Stimulated activated naive B cell treated with anti-CD40 and anti-IgM and Interleukin-4, amounts not matched to agents 10 μg/mL and 1 μg/mL and 100 μg/mL, for 72 hours (primary cell): ENCODE data around the gene ELK3.

Experiments
- ATAC-seq, 2 donors: fragments of 150-1000 bp; cut with Tn5 transposase; replicated peaks; 2 replicates each; pipeline ENCODE4 v1.10.0; 2021; ENCODE audit warnings: moderate library complexity in 1 of 2
- DNase-seq: peaks from one replicate; pipeline ENCODE4 v3.0.0; 2021
- H3K27ac Mint-ChIP-seq: one replicate; pipeline ENCODE4 v1.8.0; 2022; ENCODE audit warnings: mild to moderate bottlenecking, mixed read lengths
- H3K27me3 Mint-ChIP-seq, 2 donors: one replicate each; pipeline ENCODE4 v1.8.0; 2022; ENCODE audit warnings: mixed read lengths in 2 of 2
- H3K36me3 Mint-ChIP-seq, 2 donors: one replicate each; pipeline ENCODE4 v1.8.0; 2022; ENCODE audit warnings: mixed read lengths in 2 of 2, mild to moderate bottlenecking in 1 of 2
- H3K4me1 Mint-ChIP-seq, 2 donors: one replicate each; pipeline ENCODE4 v1.8.0; 2022; ENCODE audit warnings: mixed read lengths in 2 of 2, mild to moderate bottlenecking in 1 of 2
- H3K4me3 Mint-ChIP-seq, 2 donors: one replicate each; pipeline ENCODE4 v1.8.0; 2022; ENCODE audit warnings: mild to moderate bottlenecking in 2 of 2, mixed read lengths in 2 of 2, moderate library complexity in 1 of 2
- H3K9me3 Mint-ChIP-seq, 2 donors: one replicate each; pipeline ENCODE4 v1.8.0; 2022; ENCODE audit warnings: mixed read lengths in 2 of 2, mild to moderate bottlenecking in 1 of 2

ELK3 gene

DNA sequence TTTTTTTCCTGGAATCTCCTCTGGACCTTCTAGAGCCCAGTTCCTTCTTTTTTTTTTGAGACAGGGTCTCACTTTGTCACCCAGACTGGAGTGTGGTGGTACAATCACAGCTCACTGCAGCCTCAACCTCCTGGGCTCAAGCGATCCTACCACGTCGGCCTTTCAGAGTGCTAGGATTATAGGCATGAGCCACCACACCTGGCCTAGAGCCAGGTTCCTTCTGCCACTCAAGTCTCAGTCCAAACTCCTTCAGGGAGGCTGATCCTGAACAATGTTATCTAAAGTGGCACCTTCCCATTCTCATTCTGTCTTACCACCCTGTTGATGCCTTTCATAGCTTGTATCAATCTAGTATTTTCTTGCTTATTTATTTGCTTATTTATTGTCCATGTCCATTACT lies 22.3 kb upstream of the ELK3 start:
- peaks cover 6 to 29% of the 10 kb centered on the region in 2 donors for H3K4me1 Mint-ChIP-seq
- DNase-seq (no peak), ATAC-seq (no peak)
- H3K27me3 Mint-ChIP-seq, result peaks cover 4% of the 10 kb centered on the region in 2 donors
- no peak overlapping the region for H3K27ac Mint-ChIP-seq
- peaks cover 0 to 2% of the 10 kb centered on the region in 2 donors for H3K36me3 Mint-ChIP-seq
- peaks cover 0 to 9% of the 10 kb centered on the region in 2 donors for H3K9me3 Mint-ChIP-seq
- H3K4me3 Mint-ChIP-seq, result no peak overlapping the region

DNA sequence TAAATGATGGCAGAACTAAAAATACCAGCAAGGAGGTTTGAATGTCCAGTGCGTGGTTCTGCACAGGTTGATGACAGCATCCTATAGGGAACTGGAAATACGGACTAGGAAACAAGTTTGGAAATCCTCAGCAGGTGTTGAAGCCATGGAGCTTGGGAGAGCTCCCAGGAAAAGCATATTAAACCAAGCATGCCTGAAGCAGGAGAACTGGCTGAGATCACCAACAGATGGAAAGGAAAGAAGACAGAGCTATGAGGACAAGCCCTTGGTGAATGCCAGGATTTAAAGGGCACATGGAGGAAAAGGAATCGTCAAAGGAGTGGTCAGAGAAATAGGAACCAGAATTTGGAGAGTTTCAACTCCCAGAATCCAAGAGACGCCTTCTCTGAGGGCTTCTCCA lies 21.2 kb upstream of the ELK3 start:
- DNase-seq (no peak), ATAC-seq (no peak)
- Mint-ChIP-seq H3K36me3 (peaks cover 0 to 2% of the 10 kb centered on the region in 2 donors), H3K27me3 (peaks cover 4% of the 10 kb centered on the region in 2 donors), H3K9me3 (peaks cover 0 to 9% of the 10 kb centered on the region in 2 donors), H3K4me3 (no peak overlapping the region), H3K27ac (no peak overlapping the region), H3K4me1 (peaks cover 10 to 33% of the 10 kb centered on the region in 2 donors)

DNA sequence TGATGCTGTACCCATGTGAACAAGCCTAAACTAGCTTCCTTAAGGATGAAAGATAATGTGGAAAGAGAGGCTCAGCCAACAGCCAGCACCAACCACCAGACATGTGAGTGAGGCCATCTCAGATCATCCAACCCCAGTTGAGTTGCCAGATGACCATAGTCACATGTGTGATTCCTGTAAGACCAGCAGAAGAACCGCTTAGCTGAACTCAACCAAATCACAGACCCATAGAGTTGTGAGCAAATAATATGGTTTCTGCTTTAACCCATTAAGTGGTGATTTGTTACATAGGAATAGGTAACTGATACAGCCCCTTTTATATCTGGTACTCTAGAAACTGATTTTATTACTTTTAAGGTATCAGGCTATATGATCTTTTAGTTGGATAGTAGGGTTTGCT lies 17.6 kb upstream of the ELK3 start:
- H3K36me3 Mint-ChIP-seq, result peaks cover 2 to 3% of the 10 kb centered on the region in 2 donors
- H3K4me1 Mint-ChIP-seq, result peaks cover 5 to 18% of the 10 kb centered on the region in 2 donors
- H3K4me3 Mint-ChIP-seq, result no peak overlapping the region
- DNase-seq, result no peak
- H3K27me3 Mint-ChIP-seq, result peaks cover 4% of the 10 kb centered on the region in 2 donors
- H3K27ac Mint-ChIP-seq, result no peak overlapping the region
- peak; percentile 21 to 22 for ATAC-seq
- peaks cover 0 to 9% of the 10 kb centered on the region in 2 donors for H3K9me3 Mint-ChIP-seq

DNA sequence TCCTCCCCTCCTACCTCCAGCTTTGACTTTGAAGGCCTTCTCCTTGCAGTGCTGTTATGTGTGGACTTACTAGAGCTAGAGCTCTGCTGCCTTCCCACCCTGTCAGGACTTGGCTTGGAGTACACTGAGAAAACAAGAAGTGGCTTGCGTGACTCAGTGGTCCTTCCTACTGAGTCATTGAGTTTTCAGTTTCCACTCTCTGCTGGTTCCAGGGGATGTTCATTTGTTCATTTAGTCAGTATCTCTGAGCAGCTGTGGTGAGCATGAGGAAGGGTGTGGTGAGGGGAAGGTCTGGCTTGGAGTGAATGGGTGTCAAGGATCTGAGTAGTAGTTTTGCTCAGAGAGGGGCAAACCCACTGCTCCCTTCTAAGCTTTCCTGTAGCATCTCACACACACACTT lies 17.2 kb upstream of the ELK3 start:
- H3K4me1 Mint-ChIP-seq, result peaks cover 5 to 15% of the 10 kb centered on the region in 2 donors

DNA sequence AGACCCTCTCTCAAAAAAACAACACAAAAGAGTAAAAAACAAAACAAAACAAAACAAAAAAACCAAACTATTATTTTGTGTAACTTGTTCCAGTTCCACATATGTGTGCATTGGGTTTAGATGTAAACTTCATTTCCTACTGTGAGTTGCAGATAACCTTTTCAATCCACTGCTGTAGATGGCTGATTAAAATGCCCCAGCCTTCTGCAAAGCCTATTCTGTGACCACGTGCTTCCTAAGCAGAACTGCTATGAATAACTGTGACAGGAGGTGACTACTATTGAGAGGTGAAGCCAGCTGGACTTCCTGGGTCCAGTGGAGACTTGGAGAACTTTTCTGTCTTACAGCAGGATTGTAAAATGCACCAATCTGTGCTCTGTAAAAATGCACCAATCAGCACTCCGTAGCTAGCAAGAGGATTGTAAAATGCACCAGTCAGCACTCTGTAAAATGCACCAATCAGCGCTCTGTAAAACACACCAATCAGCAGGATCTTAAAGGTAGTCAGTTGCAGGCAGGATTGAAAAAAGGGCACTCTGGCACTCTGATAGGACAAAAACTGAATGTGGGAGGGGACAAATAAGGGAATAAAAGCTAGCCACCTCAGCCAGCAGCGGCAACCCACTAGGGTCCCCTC lies 10.3 kb upstream of the ELK3 start:
- ATAC-seq (no peak), DNase-seq (no peak)
- peaks cover 0 to 2% of the 10 kb centered on the region in 2 donors for H3K9me3 Mint-ChIP-seq
- no peak overlapping the region for H3K27ac Mint-ChIP-seq
- peaks cover 16 to 23% of the 10 kb centered on the region in 2 donors for H3K4me1 Mint-ChIP-seq
- no peaks in the 10 kb centered on the region for H3K27me3 Mint-ChIP-seq
- no peak overlapping the region for H3K4me3 Mint-ChIP-seq
- H3K36me3 Mint-ChIP-seq, result peaks cover 0 to 3% of the 10 kb centered on the region in 2 donors

More for the DNA sequence above, 17.2 kb upstream of the ELK3 start:
- Mint-ChIP-seq H3K27me3 (peaks cover 4% of the 10 kb centered on the region in 2 donors), H3K9me3 (peaks cover 0 to 9% of the 10 kb centered on the region in 2 donors), H3K27ac (peak overlapping the region; percentile 82), H3K4me3 (no peak overlapping the region), H3K36me3 (peaks cover 2 to 3% of the 10 kb centered on the region in 2 donors)
- DNase-seq (peak; percentile 66), ATAC-seq (peak; percentile 96 to 98)

DNA sequence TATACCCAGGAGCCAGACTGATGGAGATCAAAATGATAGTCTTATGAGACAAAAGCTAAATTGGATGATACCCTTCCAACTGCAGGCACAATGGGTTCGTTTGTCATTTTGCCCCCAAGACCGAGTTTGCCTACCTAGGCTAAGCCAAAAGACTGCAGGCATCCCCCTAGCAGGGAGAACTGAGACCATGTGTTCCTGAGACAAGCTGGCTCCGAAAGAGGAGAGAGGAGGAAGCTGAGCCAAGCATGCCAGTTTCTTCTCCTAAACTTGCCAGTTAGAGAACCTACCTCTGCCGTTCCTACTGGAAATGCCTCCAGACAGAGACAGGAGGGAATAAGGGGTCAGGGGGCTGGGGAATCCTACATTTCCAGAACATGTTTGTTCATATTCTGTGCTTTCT lies 8.3 kb upstream of the ELK3 start:
- peaks cover 0 to under 1% of the 10 kb centered on the region in 2 donors for H3K36me3 Mint-ChIP-seq
- H3K27ac Mint-ChIP-seq, result no peak overlapping the region
- H3K9me3 Mint-ChIP-seq, result peaks cover 0 to 4% of the 10 kb centered on the region in 2 donors
- H3K4me3 Mint-ChIP-seq, result no peak overlapping the region
- ATAC-seq (no peak), DNase-seq (no peak)
- H3K4me1 Mint-ChIP-seq, result peaks cover 28 to 38% of the 10 kb centered on the region in 2 donors
- H3K27me3 Mint-ChIP-seq, result no peaks in the 10 kb centered on the region

DNA sequence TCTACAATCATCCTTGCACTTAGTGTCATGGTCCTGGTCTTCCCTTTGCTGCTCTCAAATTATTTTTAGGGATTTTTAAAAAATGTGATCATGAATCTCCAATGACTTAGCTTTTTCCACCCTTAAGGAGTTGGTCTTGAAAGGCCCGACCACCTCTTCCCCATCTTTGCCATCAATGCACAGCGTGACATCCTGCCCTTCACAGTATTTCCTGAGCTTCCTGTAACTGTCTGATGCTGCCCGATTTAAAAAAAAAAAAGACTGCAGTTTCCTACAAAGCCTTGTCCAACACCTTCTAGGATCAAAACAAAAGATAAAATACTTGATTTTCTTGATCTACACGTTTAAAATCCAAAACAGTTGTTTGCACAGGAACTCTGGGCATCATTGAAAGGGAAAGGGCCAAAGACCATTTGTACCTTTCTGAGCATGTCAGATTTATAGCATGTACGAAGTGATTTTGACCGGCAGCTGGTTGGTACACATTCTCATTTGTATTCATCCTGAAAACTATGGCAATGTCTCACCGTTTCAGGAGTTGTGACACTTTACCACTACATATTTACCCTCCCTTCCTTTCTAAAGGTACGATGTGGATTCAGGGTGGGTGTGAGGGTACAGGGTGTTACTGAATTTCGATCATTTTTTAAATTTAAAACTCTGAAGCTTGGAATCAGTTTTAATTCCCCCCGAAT lies 7.4 kb upstream of the ELK3 start:
- ATAC-seq (no peak), DNase-seq (no peak)
- H3K27me3 Mint-ChIP-seq, result no peaks in the 10 kb centered on the region
- no peak overlapping the region for H3K4me3 Mint-ChIP-seq
- peaks cover 28 to 38% of the 10 kb centered on the region in 2 donors for H3K4me1 Mint-ChIP-seq
- H3K27ac Mint-ChIP-seq, result no peak overlapping the region
- peaks cover 0 to 4% of the 10 kb centered on the region in 2 donors for H3K9me3 Mint-ChIP-seq
- no peaks in the 10 kb centered on the region for H3K36me3 Mint-ChIP-seq

DNA sequence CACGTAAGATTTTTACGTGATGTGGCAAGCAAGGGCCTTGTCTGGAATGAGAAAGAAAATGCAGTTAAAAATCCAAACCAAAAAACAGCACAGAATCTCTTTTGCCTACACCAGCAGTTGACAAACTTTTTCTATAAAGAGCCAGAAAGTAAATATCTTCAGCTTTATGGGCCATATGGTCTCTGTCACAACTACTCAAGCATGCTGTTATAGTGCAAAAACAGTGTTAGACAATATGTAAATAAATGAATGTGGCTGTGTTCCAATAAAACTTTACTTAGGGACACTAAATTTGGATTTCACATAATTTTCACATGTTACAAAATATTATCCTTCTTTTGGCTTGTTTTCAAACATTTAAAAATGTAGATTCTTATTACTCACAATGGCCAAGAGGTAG lies 6.2 kb upstream of the ELK3 start:
- DNase-seq, result no peak
- Mint-ChIP-seq H3K27me3 (no peaks in the 10 kb centered on the region), H3K27ac (peak overlapping the region; percentile 44), H3K4me1 (peaks cover 31 to 50% of the 10 kb centered on the region in 2 donors), H3K9me3 (peaks cover 0 to 4% of the 10 kb centered on the region in 2 donors), H3K36me3 (no peaks in the 10 kb centered on the region), H3K4me3 (no peak overlapping the region)
- ATAC-seq, result no peak

DNA sequence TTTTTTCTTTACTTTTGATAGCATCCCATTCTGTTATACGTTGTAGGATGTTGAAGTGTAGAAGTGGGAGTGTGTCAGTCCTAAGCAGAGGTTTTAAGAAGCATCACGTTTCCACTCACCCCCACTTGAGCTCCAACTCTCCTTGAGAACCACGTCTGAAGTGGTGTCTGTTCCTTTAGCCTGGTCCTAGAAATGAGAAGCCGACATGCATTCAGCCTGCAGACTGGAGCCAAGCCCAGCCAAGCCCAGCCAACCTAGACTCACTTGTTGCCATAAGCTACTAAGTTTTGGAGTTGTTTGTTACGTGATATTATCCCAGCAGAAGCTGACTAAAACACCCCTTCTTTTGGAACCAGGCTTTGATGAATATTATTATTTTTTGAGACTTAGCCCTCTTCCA lies 4.4 kb upstream of the ELK3 start:
- ATAC-seq (no peak), DNase-seq (no peak)
- Mint-ChIP-seq H3K4me1 (peaks cover 31 to 59% of the 10 kb centered on the region in 2 donors), H3K4me3 (no peak overlapping the region), H3K36me3 (peaks cover 0 to 4% of the 10 kb centered on the region in 2 donors), H3K27ac (no peak overlapping the region), H3K9me3 (peaks cover 0 to 2% of the 10 kb centered on the region in 2 donors), H3K27me3 (no peaks in the 10 kb centered on the region)

DNA sequence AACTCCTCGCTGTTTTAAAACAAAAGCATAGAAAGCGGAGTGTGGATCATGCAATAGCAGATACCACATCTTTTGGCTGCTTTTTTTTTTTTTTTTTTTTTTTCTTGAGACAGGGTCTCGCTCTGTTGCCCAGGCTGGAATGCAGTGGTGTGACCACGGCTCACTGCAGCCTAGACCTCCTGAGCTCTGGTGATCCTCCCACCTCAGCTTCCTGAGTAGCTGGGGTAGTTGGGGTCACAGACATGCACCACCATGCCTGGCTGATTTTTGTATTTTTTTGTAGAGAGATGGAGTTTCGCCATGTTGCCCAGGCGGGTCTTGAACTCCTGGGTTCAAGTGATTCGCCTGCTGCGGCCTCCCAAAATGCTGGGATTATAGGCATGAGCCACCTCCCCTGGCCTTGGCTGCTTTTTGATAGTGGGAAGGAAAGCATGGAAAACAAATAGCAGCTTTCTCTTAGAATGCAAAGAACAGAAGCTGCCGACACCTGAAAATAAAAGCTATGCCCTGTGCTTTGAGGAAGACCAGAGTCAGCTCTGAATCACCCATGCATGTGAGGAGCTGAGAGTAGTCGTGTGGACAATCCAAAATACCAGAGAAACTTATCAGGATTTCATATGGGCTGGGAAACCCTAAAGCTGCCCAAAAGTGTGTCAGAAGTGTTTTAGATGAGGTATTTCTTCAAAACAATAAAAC lies 3.6 kb upstream of the ELK3 start:
- Mint-ChIP-seq H3K4me3 (peak overlapping the region; percentile 60 to 66), H3K27ac (peak overlapping the region; percentile 89), H3K9me3 (peaks cover 0 to 2% of the 10 kb centered on the region in 2 donors), H3K4me1 (peaks cover 31 to 59% of the 10 kb centered on the region in 2 donors), H3K27me3 (no peaks in the 10 kb centered on the region), H3K36me3 (peaks cover 0 to 4% of the 10 kb centered on the region in 2 donors)
- ATAC-seq (no peak), DNase-seq (no peak)

DNA sequence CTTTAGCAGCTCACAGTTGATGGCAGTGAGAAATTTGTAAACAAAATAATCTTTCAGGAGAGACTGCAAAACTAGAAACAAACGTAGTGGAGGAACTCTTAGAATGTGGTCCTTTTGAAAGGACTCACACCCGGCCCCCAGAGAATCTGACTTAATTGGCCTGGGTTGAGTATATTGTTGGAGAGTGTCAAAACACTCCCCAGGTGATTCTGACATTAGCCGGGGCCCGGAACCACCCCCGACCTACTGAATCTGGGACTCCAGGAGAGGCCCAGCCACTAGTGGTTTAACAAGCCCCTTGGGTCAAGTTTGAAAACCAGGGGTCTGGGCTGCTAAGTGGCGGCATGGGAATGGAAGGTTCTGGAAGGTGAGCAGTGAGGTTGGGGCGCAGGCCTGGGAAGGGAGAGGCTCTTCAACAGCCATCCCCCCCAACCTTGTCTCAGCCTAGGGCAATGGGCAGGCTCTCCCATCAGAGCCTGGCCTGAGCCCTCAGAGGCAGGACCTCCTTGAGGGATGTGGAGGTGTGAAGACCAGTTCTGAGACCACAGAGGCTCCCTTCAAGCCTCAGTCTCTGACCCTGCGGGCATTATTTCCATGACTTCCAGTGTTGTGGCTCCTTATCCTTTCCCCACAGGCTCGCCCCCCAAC lies 1.1 kb upstream of the ELK3 start:
- H3K36me3 Mint-ChIP-seq, result peaks cover 0 to 4% of the 10 kb centered on the region in 2 donors
- peaks cover 24 to 63% of the 10 kb centered on the region in 2 donors for H3K4me1 Mint-ChIP-seq
- DNase-seq (no peak), ATAC-seq (no peak)
- peak overlapping the region; percentile 74 to 79 for H3K4me3 Mint-ChIP-seq
- peak overlapping the region; percentile 53 for H3K27ac Mint-ChIP-seq
- no peaks in the 10 kb centered on the region for H3K27me3 Mint-ChIP-seq
- H3K9me3 Mint-ChIP-seq, result peaks cover 0 to 2% of the 10 kb centered on the region in 2 donors

DNA sequence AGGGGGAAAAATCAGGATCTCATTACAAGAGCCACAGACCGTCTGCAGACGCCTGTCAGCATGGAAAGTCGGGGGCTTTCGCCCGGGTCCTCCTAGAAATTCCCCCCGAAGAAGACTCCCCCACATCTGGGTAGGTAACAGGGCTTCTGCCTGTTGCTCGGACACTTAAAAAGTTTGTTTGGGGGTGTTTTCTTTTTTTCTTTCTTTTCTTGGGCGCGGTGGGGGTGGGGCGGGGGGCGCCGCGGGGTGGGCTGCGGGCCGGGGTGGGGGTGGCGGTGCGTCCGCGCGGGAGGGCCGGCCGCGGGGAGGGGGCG lies 358 bp downstream of the ELK3 start:
- H3K36me3 Mint-ChIP-seq, result peaks cover 0 to 4% of the 10 kb centered on the region in 2 donors
- peak overlapping the region; percentile 90 for H3K27ac Mint-ChIP-seq
- H3K27me3 Mint-ChIP-seq, result no peaks in the 10 kb centered on the region
- peaks cover 0 to 2% of the 10 kb centered on the region in 2 donors for H3K9me3 Mint-ChIP-seq
- peaks cover 32 to 71% of the 10 kb centered on the region in 2 donors for H3K4me1 Mint-ChIP-seq
- peak overlapping the region; percentile 87 to 89 for H3K4me3 Mint-ChIP-seq
- ATAC-seq, result peak; percentile 7 to 12
- DNase-seq, result no peak

DNA sequence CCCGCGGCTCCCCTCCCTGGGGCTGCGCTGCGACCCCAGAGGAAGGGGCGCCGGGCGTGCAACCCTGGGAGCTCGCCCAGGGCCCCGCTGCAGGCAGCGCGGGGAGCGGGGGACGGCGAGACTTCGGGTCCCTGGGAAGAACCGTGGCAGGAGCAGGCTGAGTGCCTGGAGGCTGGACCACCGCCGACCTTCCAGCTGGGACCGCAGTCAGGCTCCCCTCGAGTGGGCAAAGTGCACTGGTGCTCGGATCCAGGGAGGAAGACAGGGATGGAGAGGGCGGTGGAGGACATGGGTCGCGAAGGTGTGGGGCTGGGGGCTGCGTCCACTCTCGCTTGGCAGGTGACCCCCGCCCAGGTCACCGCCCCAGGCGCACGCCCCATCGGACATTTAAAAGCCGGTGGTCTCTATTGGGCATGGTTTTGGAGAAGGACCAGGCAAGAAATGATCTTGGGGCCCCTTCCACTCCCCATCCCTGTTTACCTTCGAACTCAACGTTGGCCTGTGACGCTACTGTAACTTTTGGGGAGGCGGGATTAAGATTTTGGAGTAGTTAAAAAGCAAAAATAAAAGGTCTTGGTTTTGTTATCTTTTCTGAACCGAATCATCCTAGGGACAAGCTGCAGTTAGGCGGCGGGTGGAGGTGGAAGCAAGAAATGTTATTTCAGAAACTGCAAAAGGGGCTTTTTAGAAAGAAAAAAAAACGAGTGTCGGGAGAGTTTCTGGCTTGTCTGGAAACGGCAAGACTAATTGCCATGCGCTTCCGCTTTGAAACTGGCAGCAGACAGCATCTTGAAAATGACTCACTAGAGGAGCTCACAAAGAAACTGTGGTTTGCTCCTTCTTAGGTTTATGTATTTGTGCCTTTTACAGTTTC lies 1.0 kb downstream of the ELK3 start:
- Mint-ChIP-seq H3K9me3 (no peaks in the 10 kb centered on the region), H3K36me3 (peaks cover 0 to 4% of the 10 kb centered on the region in 2 donors), H3K27ac (peak overlapping the region; percentile 95), H3K4me1 (peaks cover 28 to 66% of the 10 kb centered on the region in 2 donors), H3K27me3 (no peaks in the 10 kb centered on the region), H3K4me3 (peak overlapping the region; percentile 87 to 89)
- DNase-seq (peak; percentile 77), ATAC-seq (peak; percentile 79 to 80)
